8988T (cell line): ENCODE measurements around the gene UBASH3A.

Source experiments
- DNase-seq: peaks from one replicate; pipeline ENCODE4 v3.0.0; 2011

UBASH3A gene

GRCh38 chr21:42471716-42472330 lies 68.1 kb downstream of the UBASH3A start:
- no peak for DNase-seq

GRCh38 chr21:42472521-42472920 lies 68.8 kb downstream of the UBASH3A start:
- no peak for DNase-seq

GRCh38 chr21:42473498-42474042 lies 69.9 kb downstream of the UBASH3A start:
- DNase-seq: no peak

GRCh38 chr21:42474043-42474831 lies 70.5 kb downstream of the UBASH3A start:
- DNase-seq: peak; percentile 52

GRCh38 chr21:42475036-42475435 lies 71.3 kb downstream of the UBASH3A start:
- no peak for DNase-seq

GRCh38 chr21:42475526-42476387 lies 72.1 kb downstream of the UBASH3A start:
- no peak for DNase-seq

- no peak for DNase-seq
Observed at GRCh38 chr21:42476388-42477331, 73.0 kb downstream of the UBASH3A start.

GRCh38 chr21:42478504-42478903 lies 74.8 kb downstream of the UBASH3A start:
- DNase-seq: no peak

- DNase-seq: no peak
Observed at GRCh38 chr21:42479582-42479981, 75.9 kb downstream of the UBASH3A start.

- no peak for DNase-seq
Observed at GRCh38 chr21:42480736-42481135, 77.0 kb downstream of the UBASH3A start.

- DNase-seq: no peak
Observed at GRCh38 chr21:42481169-42481568, 77.5 kb downstream of the UBASH3A start.

- no peak for DNase-seq
Observed at GRCh38 chr21:42484966-42485365, 81.3 kb downstream of the UBASH3A start.

GRCh38 chr21:42486072-42486471 lies 82.4 kb downstream of the UBASH3A start:
- DNase-seq: no peak

GRCh38 chr21:42486531-42486930 lies 82.8 kb downstream of the UBASH3A start:
- DNase-seq: no peak

- no peak for DNase-seq
Observed at GRCh38 chr21:42489006-42489563, 85.4 kb downstream of the UBASH3A start.

- DNase-seq: no peak
Observed at GRCh38 chr21:42489991-42490390, 86.3 kb downstream of the UBASH3A start.

GRCh38 chr21:42490720-42491119 lies 87.0 kb downstream of the UBASH3A start:
- DNase-seq: no peak

- DNase-seq: no peak
Observed at GRCh38 chr21:42491328-42491727, 87.6 kb downstream of the UBASH3A start.

- DNase-seq: no peak
Observed at GRCh38 chr21:42492201-42492600, 88.5 kb downstream of the UBASH3A start.

GRCh38 chr21:42493109-42494060 lies 89.7 kb downstream of the UBASH3A start:
- no peak for DNase-seq

- no peak for DNase-seq
Observed at GRCh38 chr21:42495027-42495426, 91.3 kb downstream of the UBASH3A start.
